Osteoblast (primary cell): ENCODE measurements around the gene PRRC2C. TPM values are rescaled to one million over a fixed set of nuclear protein-coding genes. Genes with fewer than 3 reads are reported as not detected.

Experiments
- DNase-seq: peaks from one replicate; pipeline ENCODE4 v3.0.0; 2011; ENCODE audit warnings: low spot score, mixed read lengths; ENCODE audit not compliant: insufficient read length; ENCODE audit errors: missing footprints
- H2AFZ ChIP-seq: 2 replicates; pipeline ENCODE4 v1.6.0; 2011; ENCODE audit warnings: mild to moderate bottlenecking, low read length
- H3K27ac ChIP-seq: 2 replicates; pipeline ENCODE4 v1.5.1; 2011; ENCODE audit warnings: mild to moderate bottlenecking, low read depth, low read length, moderate library complexity
- H3K27me3 ChIP-seq: 2 replicates; pipeline ENCODE4 v1.6.0; 2012; ENCODE audit warnings: mild to moderate bottlenecking, control low read depth, inconsistent platforms, low read length, moderate library complexity; ENCODE audit not compliant: insufficient read depth
- H3K36me3 ChIP-seq: 2 replicates; pipeline ENCODE4 v1.5.1; 2011; ENCODE audit warnings: mild to moderate bottlenecking, low read length, control low read depth, moderate library complexity; ENCODE audit not compliant: insufficient read depth
- H3K4me1 ChIP-seq: 2 replicates; pipeline ENCODE4 v1.5.1; 2011; ENCODE audit warnings: mild to moderate bottlenecking, low read length, control low read depth, moderate library complexity; ENCODE audit not compliant: insufficient read depth
- H3K4me2 ChIP-seq: 2 replicates; pipeline ENCODE4 v1.6.0; 2011; ENCODE audit warnings: mild to moderate bottlenecking, low read length; ENCODE audit not compliant: insufficient read depth
- H3K4me3 ChIP-seq: fragments of 200-600 bp; sonication (generic); 3 replicates; pipeline ENCODE4 v1.5.1; 2012; ENCODE audit warnings: mild to moderate bottlenecking, low read length, inconsistent platforms; ENCODE audit not compliant: insufficient read depth
- H3K79me2 ChIP-seq: 2 replicates; pipeline ENCODE4 v1.6.0; 2012; ENCODE audit warnings: mild to moderate bottlenecking, low read length, control low read depth, inconsistent platforms; ENCODE audit not compliant: insufficient read depth
- H3K9me3 ChIP-seq: 2 replicates; pipeline ENCODE4 v1.5.1; 2011; ENCODE audit warnings: low read depth, low read length, control low read depth
- H4K20me1 ChIP-seq: 2 replicates; pipeline ENCODE4 v1.6.0; 2012; ENCODE audit warnings: mild to moderate bottlenecking, low read length, control low read depth; ENCODE audit not compliant: insufficient read depth
- total RNA-seq: library from RNA; depleted of rRNA; stranded (reverse); fragments of >200 nt; gene quantifications from 2 replicates; pipeline ENCODE4 v1.2.3, GENCODE V29; 2012
- TF ChIP-seq, protein P1 (sequence below): IDR thresholded peaks from 2 replicates; pipeline ENCODE4 v1.5.1; 2011; ENCODE audit warnings: mild to moderate bottlenecking, low read depth, low read length, moderate library complexity; ENCODE audit errors: extremely low read depth

The PRRC2C gene
- total RNA-seq, 1 donor, result 40.5 TPM

GRCh38 chr1:171515741-171516140 lies 30.4 kb downstream of the PRRC2C start:
- Histone ChIP-seq H3K4me3 (no peak overlapping the region), H3K9me3 (no peaks in the 10 kb centered on the region), H4K20me1 (peaks cover 28% of the 10 kb centered on the region), H3K27me3 (no peaks in the 10 kb centered on the region), H3K27ac (no peak overlapping the region), H3K36me3 (peaks cover 59% of the 10 kb centered on the region), H3K4me2 (no peak overlapping the region), H3K4me1 (no peaks in the 10 kb centered on the region), H2AFZ (no peak overlapping the region), H3K79me2 (peaks cover 84% of the 10 kb centered on the region)
- DNase-seq, result no peak
- TF ChIP-seq, protein P1, sequence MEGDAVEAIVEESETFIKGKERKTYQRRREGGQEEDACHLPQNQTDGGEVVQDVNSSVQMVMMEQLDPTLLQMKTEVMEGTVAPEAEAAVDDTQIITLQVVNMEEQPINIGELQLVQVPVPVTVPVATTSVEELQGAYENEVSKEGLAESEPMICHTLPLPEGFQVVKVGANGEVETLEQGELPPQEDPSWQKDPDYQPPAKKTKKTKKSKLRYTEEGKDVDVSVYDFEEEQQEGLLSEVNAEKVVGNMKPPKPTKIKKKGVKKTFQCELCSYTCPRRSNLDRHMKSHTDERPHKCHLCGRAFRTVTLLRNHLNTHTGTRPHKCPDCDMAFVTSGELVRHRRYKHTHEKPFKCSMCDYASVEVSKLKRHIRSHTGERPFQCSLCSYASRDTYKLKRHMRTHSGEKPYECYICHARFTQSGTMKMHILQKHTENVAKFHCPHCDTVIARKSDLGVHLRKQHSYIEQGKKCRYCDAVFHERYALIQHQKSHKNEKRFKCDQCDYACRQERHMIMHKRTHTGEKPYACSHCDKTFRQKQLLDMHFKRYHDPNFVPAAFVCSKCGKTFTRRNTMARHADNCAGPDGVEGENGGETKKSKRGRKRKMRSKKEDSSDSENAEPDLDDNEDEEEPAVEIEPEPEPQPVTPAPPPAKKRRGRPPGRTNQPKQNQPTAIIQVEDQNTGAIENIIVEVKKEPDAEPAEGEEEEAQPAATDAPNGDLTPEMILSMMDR, result no peak

DNA sequence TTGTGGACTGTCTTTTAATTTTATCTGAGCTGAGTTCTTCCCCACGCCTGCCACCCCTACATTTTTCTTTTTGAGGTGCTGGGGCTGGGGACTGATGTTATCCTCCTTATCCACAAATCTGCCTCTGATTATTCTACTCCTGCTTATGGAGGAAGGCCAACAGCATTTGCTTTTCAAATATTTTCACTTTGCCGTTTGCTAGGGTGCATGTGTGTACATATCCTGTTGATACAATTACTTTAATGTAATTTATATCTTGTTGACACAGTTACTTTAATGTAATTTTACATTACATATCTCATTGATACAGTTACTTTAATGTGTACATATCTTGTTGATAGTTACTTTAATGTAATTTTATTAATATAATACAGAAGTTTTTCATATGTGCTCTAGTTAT lies 36.2 kb downstream of the PRRC2C start:
- Histone ChIP-seq H2AFZ (no peak overlapping the region), H4K20me1 (no peaks in the 10 kb centered on the region), H3K27me3 (no peaks in the 10 kb centered on the region), H3K27ac (no peak overlapping the region), H3K4me3 (no peak overlapping the region), H3K36me3 (peaks cover 76% of the 10 kb centered on the region), H3K9me3 (no peaks in the 10 kb centered on the region), H3K4me1 (no peaks in the 10 kb centered on the region), H3K4me2 (no peak overlapping the region), H3K79me2 (peaks cover 45% of the 10 kb centered on the region)
- DNase-seq, result no peak
- TF ChIP-seq, protein P1, result no peak

DNA sequence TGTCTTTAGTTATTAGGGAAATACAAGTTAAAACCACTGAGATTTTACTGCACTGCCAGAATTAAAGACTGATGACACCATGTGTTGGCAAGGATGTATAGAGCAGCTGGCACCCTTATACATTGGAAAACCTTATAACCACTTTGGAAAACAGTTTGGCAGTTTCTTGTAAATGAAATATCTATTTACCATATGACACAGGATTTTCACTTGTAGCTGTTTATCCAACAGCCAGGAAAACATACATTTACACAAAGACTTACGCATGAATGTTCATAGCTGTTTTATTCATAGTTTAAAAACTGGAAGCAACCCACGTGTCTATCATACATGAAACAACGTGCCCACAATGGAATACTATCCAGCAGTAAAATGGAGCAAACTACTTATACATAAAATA lies 45.3 kb downstream of the PRRC2C start:
- DNase-seq, result no peak
- Histone ChIP-seq H3K27me3 (no peaks in the 10 kb centered on the region), H4K20me1 (no peaks in the 10 kb centered on the region), H3K9me3 (no peaks in the 10 kb centered on the region), H3K27ac (no peak overlapping the region), H3K36me3 (peaks cover 68% of the 10 kb centered on the region), H3K4me2 (no peak overlapping the region), H3K79me2 (peaks cover 8% of the 10 kb centered on the region), H3K4me3 (no peak overlapping the region), H2AFZ (no peak overlapping the region), H3K4me1 (no peaks in the 10 kb centered on the region)
- TF ChIP-seq, protein P1, result no peak

GRCh38 chr1:171532520-171532919 lies 47.2 kb downstream of the PRRC2C start:
- peaks cover 10% of the 10 kb centered on the region for H3K79me2 ChIP-seq
- no peak for DNase-seq
- H3K4me2 ChIP-seq, result no peak overlapping the region
- no peaks in the 10 kb centered on the region for H3K4me1 ChIP-seq
- no peak overlapping the region for H2AFZ ChIP-seq
- H4K20me1 ChIP-seq, result no peaks in the 10 kb centered on the region
- TF ChIP-seq, protein P1, result no peak
- H3K9me3 ChIP-seq, result no peaks in the 10 kb centered on the region
- no peaks in the 10 kb centered on the region for H3K27me3 ChIP-seq
- peaks cover 81% of the 10 kb centered on the region for H3K36me3 ChIP-seq
- H3K27ac ChIP-seq, result no peak overlapping the region
- H3K4me3 ChIP-seq, result no peak overlapping the region
